Measurements from ENCODE around the gene CA5A. TPM values are rescaled to one million over a fixed set of nuclear protein-coding genes. Genes with fewer than 3 reads are reported as not detected.
A peak's percentile ranks its signal among the peaks of the same experiment; 100 is the strongest.
"Not testable (repeated sequence)": the region's sequence is repeated elsewhere in the genome, so short reads cannot be mapped to it uniquely, and the experiment has no call there.

CA5A gene
- total RNA-seq, 2 donors from 2014 or later, result not detected

DNA sequence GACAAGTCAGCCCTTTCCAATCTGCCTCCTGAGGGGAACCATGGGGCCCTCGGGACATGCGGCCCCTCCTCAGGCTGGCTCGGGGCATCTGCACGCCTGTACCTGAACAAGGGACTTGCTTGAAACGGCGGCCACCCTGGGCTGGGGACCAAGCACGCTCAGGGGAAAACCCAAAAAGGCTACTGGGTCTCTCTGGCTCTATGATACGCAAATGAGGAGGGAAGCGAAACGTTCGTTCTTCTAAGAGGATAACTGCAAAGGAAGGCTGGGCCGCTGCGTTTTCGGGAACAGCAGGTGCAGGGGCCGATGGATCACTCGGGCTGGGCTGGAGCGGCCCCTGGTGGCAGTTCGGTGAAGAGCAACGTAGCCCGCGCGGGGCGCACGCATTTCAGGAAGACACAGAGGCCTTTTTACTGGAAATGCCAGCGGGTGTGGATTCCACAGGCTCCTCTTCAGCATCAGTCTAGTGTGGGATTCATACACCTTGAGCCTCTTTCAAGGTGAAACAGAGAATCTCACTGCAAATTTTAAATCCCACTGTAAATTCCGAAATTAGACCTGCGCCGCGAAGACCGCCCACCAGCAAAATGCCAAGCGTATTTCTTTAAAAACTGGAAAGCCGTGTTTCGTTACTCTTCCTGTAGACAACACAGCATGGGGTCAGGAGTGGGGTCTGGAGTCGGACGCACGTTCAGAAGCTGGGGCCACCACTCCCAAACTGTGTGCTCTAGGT lies 27.0 kb downstream of the CA5A start:
- peak; percentile 72 for DNase-seq
- ATAC-seq, result peak; percentile 36 to 56
- intact Hi-C loops (cut with DNase I), result loop anchor here in 1 of 2 donors (10.0 kb wide), 1 partner anchor 135 kb away; no protein-coding TSS in a partner anchor

DNA sequence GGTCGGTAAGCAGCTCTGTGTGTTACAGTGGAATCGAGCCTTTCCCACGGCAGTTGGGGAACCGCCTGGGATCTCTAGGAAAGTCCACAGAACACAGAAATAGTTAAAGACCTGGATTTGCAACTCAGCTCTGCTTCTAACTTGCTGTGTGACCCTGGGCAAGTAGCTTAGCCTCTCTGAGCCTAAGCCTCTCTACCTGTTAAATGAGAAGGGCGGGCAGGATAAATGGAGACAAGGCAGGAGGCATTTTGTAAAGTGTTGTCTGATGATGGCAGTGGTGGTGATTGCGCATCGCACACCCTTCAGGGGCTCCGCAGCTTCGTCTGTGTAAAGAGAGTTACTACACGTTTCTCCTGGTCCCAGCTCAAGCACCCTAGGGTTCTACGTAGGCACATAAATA lies 28.2 kb downstream of the CA5A start:
- ATAC-seq, DNase-seq: not testable (repeated sequence)
- intact Hi-C loops (cut with DNase I), result loop anchor here in 1 of 2 donors (10.0 kb wide), 1 partner anchor 133 kb away; no protein-coding TSS in a partner anchor

DNA sequence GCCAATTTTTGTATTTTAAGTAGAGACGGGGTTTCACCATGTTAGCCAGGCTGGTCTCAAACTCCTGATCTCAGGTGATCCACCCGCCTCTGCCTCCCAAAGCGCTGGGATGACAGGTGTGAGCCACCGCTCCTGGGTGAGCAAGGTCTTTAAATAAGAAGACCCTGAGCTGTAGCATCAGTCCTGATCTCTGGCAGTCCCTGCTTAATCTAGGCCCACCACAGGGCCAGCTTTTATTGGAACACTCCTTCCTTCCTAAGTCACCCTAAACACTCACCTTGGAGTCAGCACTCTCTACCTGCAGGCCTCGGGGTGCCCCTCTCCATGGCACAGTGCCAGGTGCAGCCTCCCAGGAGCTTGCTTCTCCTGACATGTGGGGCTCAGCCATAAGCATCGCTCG lies 30.8 kb downstream of the CA5A start:
- not testable (repeated sequence) for DNase-seq, ATAC-seq
- intact Hi-C loops (cut with DNase I), result loop anchor here in 1 of 2 donors (10.0 kb wide), 1 partner anchor 131 kb away; no protein-coding TSS in a partner anchor

DNA sequence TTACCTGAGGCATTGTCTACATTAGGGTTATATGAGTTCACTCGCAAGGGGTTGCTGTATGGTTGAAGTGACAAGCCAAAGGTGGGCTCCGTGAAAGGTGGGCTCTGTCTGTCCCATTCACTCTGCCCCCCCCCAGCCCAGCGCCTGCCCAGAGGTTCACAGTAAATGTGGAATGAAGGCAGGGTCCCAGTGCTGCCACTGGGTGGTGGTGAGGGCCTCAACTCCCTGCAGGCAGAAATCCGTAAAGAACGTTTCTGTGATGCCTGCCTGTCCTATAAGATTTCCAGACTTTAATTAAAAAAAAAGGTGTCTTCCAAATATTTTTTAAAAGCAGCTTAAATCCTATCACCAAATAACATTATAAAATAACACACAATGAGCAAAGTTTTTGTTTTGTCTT lies 31.4 kb downstream of the CA5A start:
- not testable (repeated sequence) for DNase-seq, ATAC-seq
- intact Hi-C loops (cut with DNase I), result loop anchor here in 1 of 2 donors (10.0 kb wide), 1 partner anchor 130 kb away; no protein-coding TSS in a partner anchor

DNA sequence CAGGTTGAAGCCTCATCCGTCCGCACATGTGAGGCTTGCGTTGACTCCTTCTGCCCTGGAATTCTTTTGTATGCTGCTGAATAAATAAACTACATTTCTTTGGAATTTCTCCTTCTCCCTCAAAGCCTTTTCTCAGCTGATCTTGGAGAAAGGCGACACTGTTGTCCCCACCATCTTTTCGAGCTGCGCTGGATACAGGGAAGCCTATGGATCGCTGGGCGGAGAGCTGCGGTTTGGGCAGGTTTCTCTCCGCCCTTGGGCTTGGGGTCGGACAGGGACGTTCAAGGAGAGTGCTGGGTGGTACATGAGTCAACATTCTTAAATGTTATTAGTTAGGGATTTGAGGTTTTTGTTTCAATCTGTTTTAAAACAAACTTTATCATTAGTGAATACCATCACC lies 35.8 kb downstream of the CA5A start:
- DNase-seq, ATAC-seq: not testable (repeated sequence)
- intact Hi-C loops (cut with DNase I), result loop anchor here in 1 of 2 donors (10.0 kb wide), 1 partner anchor 126 kb away; no protein-coding TSS in a partner anchor

DNA sequence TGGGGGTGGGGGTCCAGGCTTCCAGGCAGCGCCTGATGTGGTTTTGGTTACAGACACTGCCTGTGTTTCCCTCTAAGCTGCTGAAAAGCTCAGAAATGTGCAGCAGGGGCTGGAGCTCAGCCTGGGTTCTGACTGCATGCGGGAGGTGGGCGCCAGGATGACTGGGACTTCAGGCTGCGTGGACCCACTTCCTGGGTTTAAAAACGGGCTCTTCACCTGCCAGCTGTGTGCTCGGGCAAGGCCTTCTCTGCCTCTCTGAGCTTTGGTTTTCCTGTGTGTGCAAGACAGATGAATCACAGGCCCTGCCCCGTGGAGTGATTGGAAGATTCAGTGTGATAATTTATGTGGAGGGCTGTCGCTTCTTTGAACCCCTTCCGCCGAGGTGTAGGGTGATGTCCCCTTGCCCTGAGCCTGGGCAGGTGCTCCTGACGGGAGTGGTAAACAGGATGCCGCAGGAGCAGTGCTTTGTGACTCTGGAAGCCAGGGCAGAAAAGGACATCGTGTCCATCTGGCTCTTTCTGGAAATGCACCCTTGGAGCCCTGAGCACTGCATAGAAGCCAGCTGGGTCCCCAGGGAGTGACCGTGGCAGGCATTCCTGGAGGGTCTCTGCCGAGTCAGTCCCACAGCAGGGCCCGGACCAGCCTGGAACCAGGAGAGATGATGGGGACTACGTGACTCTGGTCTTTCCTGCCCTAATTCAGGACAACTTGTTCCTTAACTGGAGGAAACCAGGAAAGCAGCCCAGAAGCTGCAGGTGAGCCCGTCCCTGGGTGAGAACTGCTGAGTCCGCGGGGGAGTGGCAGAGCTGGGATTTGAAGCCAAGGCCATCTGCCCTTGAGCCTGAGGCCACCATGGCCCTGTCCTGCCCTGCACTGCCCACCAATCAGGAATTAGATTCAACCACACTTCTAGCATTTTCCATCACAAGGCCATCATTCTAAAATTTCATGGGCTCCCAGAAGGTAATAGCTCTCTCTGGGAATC lies 38.5 kb downstream of the CA5A start:
- DNase-seq, result no peak
- intact Hi-C loops (cut with DNase I), result no loop called here
- no peak for ATAC-seq

DNA sequence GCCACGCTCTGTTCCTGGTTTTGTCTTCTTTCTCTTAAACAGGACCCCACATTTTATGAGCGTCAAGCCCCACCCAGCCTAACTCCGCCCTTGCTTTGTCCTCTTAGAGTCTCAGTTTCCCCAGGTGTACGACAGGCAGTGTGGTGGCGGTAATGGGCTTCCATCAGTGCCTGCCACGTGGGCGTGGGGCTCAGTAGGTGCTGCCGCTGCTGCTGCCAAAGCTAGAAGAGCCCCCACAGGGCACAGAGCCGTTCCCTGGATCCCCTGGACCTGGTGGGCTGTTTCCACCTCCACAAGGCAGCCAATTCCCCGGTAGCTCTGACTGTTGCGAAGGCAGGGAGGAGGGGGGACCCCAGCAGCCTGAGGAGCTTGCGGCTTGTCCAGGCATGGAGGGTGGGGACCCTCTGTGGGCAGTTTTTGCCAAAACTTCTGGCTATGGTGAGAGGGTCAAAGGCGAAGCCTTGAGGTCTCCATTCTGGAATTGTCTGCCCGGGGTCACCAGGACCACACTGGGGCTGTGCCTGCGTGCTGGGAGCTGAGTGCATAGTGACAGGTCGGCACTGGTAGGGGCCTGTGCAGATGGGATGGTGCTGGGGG lies 39.3 kb downstream of the CA5A start:
- DNase-seq; intact Hi-C loops (cut with DNase I); ATAC-seq: not testable (repeated sequence)

DNA sequence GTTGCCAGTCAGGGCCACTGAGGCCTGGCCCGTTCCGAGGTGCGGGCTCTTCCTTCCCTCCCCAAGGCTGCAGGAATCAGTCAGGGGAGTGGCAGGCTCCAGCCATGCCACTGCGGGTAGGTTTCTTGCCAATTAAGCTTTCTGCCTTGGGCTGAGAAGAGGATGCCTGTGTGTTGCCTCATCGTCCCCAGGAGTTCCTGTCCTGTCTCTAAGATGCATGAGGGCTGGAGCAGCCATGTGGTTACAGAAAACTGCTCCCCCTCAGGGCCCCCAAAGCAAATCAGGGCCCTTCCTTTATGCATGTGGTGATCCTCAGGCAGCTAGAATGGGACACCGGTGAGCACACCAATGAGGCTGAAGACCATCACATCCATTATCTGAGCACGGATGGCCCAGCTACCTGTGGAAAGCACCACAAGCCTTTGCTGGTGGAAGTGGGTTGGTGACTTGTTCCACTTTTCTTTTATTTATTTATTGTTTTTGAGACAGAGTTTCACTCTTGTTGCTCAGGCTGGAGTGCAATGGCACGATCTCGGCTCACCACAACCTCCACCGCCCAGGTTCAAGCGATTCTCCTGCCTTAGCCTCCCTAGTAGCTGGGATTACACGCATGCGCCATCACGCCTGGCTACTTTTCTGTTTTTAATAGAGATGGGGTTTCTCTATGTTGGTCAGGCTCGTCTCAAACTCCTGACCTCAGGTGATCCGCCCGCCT lies 40.0 kb downstream of the CA5A start:
- ATAC-seq; intact Hi-C loops (cut with DNase I); DNase-seq: not testable (repeated sequence)

DNA sequence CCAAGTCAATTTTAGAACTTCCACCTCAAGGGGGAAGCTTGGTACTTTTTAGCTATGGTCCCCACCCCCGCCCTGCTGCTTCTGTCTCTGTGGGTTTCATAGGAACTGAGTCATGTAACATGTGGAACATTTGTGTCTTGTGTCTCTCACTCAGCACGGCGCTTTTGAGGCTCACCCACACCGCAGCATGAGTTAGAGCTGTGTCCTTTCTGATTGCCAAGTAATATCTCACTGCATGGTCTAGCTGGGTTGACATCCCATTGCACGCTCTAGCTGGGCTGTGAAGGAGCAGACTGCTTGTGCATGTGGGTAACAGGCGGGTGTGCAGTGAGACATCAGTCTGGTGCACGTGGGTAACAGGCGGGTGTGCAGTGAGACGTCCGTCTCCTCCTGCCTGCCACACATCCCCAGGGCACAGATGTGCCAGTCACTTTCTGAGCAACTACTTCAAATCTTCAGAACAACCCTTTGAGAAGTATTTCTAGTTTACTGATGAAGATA lies 40.6 kb downstream of the CA5A start:
- ATAC-seq, result peak in 1 of 2 donors; percentile 38
- DNase-seq, result no peak
- intact Hi-C loops (cut with DNase I), result no loop called here

DNA sequence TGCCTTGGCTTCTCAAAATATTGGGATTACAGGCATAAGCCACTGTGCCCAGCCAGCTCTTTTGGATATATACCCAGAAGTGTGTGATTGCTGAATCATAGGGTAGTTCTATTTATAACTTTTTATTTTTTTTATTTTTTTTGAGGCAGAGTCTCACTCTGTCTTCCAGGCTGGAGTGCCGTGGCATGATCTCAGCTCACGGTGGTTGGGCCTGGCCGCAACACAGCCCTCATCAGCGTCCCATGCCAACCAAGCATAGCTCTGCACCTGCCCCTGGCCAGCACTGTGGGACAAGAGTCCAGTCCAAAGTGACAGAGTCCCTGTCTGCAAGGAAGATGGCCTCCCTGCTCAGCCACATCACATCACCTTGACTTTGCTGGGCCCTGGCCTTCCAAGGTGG lies 42.3 kb downstream of the CA5A start:
- DNase-seq; intact Hi-C loops (cut with DNase I): not testable (repeated sequence)
- peak; percentile 83 to 94 for ATAC-seq

DNA sequence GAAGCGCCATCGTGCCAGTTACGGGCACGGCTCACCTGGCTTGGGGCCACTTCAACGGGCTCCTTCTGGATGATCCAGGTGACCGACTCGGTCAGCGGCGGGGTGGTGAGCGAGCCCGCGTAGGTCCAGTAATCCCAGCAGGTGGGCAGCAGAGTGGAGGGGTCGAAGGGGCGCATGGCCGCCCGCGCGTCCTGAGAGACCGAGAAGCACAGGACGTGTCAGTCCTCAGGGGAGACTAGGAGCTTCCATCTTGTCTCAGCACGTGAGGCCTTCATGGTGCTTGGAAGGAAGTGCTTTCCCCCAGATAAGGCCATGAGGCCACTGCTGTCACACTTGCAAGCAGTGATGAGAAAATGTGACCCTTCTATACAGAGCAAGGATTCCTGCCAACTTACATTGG lies 44.6 kb downstream of the CA5A start:
- intact Hi-C loops (cut with DNase I), result no loop called here
- ATAC-seq, result no peak
- DNase-seq, result no peak

DNA sequence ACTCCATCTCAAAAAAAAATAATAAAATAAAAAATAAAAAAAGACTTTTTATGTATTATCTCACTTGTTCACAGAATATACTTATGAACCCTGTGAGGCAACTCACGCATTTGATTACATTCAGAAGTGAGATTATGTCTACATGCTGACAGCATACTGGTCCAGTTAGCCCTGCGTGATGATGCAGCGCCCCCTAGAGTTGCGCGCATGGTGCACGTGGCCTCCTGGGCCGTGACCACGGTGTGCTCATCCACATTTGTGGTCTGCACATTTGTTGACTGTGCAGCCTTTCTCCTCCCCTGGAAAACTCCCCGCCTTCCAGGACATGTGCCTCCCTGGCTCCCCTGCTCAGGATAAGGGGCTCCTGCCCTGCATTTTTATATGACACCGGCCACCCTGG lies 46.6 kb downstream of the CA5A start:
- DNase-seq; intact Hi-C loops (cut with DNase I); ATAC-seq: not testable (repeated sequence)

DNA sequence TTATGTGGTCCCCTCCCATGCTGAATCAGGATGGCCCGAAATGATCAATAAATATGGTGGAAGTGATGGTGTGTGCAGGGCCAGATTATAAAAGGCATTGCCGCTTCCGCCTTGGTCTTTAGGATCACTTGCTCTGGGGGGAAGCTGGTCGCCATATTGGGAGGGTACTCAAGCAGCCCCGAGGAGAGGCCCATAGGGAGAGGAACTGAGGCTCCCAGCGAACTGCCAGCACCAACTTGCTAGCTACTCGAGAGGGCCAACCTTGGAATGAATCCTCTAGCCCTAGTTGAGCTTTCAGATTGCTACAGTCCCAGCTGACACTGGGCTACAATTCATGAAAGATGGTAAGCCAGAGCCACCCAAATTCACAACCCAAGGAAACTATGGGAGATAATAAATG lies 48.0 kb downstream of the CA5A start:
- ATAC-seq; DNase-seq; intact Hi-C loops (cut with DNase I): not testable (repeated sequence)

DNA sequence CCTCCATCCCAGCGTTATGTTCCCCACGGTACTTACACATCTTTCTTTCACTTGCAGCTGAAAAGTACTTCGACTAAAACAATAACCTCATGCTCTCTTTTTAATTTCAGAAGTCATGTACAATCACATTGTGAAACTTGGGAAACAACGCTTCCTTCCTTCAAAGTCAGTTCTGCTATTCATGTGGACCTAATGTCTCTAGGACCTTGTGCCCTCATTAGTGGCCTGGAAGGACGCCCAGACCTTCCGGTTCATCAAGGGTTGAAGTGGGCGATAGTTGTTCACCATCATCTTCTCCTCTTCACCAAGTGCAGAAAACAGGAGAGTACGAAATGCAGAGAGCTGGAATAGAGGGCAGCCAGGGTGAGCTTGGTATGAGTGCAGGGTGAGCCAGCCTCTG lies 48.4 kb downstream of the CA5A start:
- DNase-seq; intact Hi-C loops (cut with DNase I); ATAC-seq: not testable (repeated sequence)

DNA sequence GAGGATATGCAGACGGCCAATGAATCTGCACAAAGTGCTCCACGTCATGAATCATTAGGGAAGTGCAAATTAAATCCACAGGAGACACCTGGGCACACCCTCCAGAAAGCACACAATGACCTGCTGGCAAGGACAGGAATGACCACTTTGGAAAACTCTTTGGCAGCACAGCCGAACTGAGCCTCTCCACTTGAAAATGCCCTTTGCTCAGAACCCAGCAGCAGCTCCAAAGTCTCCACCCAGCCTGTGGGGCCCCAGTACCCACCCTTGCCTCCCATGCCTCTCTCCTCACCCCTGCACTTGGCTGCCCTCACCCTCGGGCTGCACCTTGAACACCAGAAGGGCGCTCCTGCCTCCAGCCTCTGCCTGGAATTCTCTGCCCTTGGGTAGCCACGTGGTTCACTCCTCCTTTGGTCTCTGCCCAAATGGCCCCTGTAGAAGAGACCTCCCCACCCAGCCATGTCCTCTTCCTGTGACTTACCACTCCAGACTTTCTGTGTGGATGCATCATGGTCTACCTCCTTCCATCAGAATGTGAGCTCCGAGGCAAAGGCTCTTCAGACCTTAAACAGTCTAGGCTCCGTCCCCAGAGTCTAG lies 50.9 kb downstream of the CA5A start:
- ATAC-seq, result peak; percentile 40 to 72
- intact Hi-C loops (cut with DNase I); DNase-seq: not testable (repeated sequence)

DNA sequence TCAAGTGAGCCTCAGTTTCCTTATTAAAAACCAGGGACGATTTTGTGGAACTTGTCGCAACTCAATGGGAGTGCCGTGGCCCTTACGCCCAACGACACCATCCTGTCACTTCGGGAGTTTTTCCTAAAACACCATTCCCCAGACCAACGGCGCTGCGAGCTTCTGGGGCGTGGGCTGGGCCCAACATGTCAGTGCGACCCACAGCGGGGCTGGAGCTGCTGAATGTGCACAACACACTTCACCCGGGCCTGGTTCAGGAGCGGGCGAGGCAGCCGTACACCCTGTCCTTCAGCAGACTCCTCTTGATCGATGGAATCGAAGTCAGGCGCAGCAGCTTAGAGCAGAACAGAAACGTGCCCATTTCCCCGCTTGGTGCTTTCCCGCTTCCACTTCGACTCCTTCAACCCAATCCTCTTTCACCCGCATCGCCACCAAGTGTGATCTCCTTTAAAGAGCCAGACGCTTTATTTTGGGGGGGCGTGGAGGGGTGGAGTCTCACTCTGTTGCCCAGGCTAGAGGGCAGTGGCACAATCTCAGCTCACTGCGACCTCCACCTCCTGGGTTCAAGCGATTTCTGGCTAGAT lies 53.8 kb downstream of the CA5A start:
- no peak for DNase-seq
- no peak for ATAC-seq
- intact Hi-C loops (cut with DNase I), result no loop called here
